GM12891 (cell line): ENCODE data around the gene RFWD3. TPM values are rescaled to one million over a fixed set of nuclear protein-coding genes. Genes with fewer than 3 reads are reported as not detected.
A peak's percentile ranks its signal among the peaks of the same experiment; 100 is the strongest.

Source experiments
- DNase-seq: peaks from one replicate; pipeline ENCODE4 v3.0.0; 2011; ENCODE audit warnings: low spot score; ENCODE audit not compliant: insufficient read length
- FAIRE-seq: peaks from 2 replicates; lab custom pipeline; 2011; peaks lifted over from hg19 to GRCh38; lab: Jason Lieb, UNC
- PAX5 ChIP-seq: IDR thresholded peaks from 2 replicates; pipeline ENCODE4 v1.6.1; 2011; ENCODE audit warnings: low read length, moderate library complexity, mild to moderate bottlenecking; ENCODE audit not compliant: insufficient read depth, severe bottlenecking
- POLR2A ChIP-seq: IDR thresholded peaks from 2 replicates; pipeline ENCODE4 v1.6.1; 2011; ENCODE audit warnings: low read depth, low read length, control low read depth
- POLR2AphosphoS5 ChIP-seq: IDR thresholded peaks from 2 replicates; pipeline ENCODE4 v1.6.1; 2011; ENCODE audit warnings: low read depth, low read length, control low read depth
- POU2F2 ChIP-seq: IDR thresholded peaks from 2 replicates; pipeline ENCODE4 v1.6.1; 2011; ENCODE audit warnings: low read depth, mild to moderate bottlenecking, control low read depth, low read length, moderate library complexity
- SPI1 ChIP-seq: IDR thresholded peaks from 2 replicates; pipeline ENCODE4 v1.6.1; 2011; ENCODE audit warnings: low read depth, low read length, control low read depth
- TAF1 ChIP-seq: IDR thresholded peaks from 2 replicates; pipeline ENCODE4 v1.6.1; 2011; ENCODE audit warnings: low read depth, low read length, control low read depth
- polyA plus RNA-seq: library from polyadenylated mRNA; unstranded; fragments of >200 nt; gene quantifications from one replicate; pipeline ENCODE4 v1.2.1, GENCODE V29; 2012; ENCODE audit warnings: low read depth, missing spikeins, inconsistent platforms; ENCODE audit not compliant: missing spikeins

Gene RFWD3, protein sequence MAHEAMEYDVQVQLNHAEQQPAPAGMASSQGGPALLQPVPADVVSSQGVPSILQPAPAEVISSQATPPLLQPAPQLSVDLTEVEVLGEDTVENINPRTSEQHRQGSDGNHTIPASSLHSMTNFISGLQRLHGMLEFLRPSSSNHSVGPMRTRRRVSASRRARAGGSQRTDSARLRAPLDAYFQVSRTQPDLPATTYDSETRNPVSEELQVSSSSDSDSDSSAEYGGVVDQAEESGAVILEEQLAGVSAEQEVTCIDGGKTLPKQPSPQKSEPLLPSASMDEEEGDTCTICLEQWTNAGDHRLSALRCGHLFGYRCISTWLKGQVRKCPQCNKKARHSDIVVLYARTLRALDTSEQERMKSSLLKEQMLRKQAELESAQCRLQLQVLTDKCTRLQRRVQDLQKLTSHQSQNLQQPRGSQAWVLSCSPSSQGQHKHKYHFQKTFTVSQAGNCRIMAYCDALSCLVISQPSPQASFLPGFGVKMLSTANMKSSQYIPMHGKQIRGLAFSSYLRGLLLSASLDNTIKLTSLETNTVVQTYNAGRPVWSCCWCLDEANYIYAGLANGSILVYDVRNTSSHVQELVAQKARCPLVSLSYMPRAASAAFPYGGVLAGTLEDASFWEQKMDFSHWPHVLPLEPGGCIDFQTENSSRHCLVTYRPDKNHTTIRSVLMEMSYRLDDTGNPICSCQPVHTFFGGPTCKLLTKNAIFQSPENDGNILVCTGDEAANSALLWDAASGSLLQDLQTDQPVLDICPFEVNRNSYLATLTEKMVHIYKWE
- polyA plus RNA-seq: 23.3 TPM

DNA sequence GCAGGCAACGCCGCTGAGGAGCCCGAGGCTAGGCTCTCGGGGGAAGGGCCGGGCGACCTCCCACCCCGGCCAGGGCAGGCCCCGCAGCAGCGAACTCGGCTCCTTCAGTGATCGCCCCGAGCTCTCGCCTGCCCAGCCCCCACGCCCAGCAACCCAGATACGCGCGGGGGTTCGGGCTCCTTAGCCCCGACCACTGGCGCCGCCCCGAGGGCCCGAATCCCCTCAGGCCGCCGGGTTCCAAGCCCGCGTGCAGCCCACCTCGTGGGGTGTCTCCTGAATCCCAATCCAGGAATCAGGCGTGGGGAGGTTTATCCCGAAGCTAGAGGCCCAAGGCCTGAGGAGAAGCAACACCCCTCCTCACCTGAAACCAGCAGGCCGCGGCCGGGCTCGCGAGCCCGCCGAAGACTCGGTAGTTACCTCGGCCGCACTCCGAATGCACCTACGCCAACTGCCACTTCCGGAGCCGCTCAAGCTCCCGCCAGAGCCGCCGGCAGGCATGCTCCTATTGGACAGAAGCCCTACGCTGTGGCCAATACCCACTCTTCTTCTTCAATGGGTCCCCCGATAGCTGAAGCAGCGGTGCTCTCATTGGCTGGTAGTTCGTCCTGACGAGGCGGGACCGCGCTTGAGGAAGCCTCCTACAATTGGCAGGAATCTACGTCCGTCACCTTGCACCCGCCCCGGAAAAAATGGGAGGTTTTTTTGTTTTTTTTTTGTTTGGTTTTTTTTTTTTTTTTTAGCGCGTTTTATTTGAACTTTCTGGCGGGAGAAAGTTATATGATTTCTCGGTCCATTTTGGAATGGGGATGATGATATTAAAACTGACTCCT, at the start of gene RFWD3:
RFWD3 (minus strand) TSS at position 453 of the 830 bp plus-strand sequence. CDS start 5,428 bp downstream, outside the sequence.
- no peak for TF ChIP-seq SPI1
- no peak for TF ChIP-seq PAX5
- TF ChIP-seq POU2F2: peak; percentile 61; the same call in 1 of the 2 replicates
- TF ChIP-seq POLR2AphosphoS5: peak; percentile 96
- TF ChIP-seq TAF1: peak; percentile 96
- peak; percentile 95 for TF ChIP-seq POLR2A
- FAIRE-seq: peak; percentile 97
- DNase-seq: peak; percentile 98

DNA sequence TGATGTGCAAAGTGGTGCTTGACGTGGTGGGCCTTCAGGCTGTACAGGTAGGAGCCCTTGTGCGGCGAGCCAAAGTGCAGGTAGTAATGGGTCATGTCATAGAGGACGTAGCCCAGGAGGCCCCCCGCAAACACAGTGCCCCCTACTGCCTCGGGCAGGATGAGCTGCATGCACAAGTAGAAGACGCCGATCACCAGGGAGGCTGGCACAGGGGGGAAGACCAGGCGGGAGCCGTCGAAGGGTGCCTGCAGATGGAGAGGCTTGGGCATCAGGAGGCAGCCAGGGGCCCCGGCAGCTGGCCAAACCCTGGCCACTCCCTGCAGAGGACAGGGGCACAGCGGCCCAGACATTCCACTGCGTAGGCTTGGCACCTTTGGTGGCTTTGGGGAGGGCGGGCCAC, 49.7 kb upstream of the RFWD3 start:
- no peak for DNase-seq
- FAIRE-seq: no peak
- TF ChIP-seq SPI1: no peak
- no peak for TF ChIP-seq PAX5
- no peak for TF ChIP-seq TAF1
- TF ChIP-seq POU2F2: no peak
- TF ChIP-seq POLR2A: no peak
- no peak for TF ChIP-seq POLR2AphosphoS5

DNA sequence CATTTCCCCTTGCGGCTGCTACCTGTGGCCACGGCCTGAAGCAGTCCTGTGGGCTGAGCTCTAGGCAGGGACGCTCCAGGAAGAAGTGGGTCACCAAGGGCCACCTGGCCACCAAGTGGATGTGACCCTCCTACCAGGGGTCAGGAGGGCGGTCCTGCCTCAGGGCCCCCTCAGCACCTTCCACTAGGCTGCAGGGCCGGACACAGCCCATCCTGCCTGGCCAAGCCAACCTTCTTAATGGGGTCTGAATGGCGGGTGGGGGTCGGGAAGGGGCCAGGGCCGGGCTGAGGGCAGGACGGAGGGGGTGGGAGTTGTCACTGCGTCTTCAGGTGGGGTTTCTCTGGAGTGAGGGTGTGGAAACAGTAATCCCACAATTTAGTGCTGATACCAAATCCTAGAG, 47.2 kb upstream of the RFWD3 start:
- no peak for DNase-seq
- FAIRE-seq: no peak
- no peak for TF ChIP-seq POLR2AphosphoS5

DNA sequence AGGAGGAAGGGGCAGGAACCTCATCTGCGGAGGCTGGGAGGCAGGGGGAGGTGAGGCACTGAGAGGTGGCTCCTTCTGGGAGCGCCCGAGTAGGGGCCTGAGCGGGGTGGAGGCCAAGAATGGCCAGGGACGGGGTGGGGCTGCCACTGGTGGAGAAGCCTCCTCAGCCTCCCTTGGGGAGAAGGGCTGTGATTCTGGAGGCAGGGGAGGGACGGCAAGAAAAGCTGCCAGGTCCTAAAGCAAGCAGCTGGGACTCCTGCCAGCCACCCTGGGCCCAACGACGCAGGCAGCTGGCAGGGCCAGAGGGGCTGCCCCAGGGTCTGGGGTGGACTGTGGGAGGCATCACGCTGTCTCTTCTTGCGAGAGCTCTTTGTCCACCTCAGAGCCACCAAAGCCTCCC, 46.6 kb upstream of the RFWD3 start:
- FAIRE-seq: no peak
- DNase-seq: no peak
- TF ChIP-seq SPI1: no peak
- no peak for TF ChIP-seq POLR2AphosphoS5
- no peak for TF ChIP-seq TAF1
- TF ChIP-seq POLR2A: no peak
- TF ChIP-seq POU2F2: no peak
- no peak for TF ChIP-seq PAX5

DNA sequence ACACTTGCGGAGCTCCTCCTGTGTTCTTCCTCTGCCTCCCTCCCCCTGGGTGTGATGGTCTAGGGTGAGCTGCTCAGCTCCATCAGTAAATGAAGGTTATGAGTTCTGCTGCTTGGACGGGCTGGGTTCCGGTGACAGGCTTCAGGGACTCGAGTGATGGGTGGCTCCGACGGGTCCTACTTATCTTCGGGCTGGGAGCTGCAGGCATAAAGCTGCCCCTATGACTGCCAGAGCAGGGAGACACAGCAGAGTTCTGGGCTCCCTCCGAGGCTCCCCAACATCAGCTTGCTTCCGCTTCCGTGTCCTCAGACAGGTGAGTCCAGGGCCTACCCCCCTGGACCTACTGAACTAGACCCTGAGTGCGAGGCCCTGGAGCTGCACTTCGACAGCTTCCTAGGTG, 45.3 kb upstream of the RFWD3 start:
- FAIRE-seq: no peak
- no peak for TF ChIP-seq SPI1
- TF ChIP-seq TAF1: no peak
- no peak for TF ChIP-seq POLR2AphosphoS5
- TF ChIP-seq POU2F2: no peak
- TF ChIP-seq PAX5: no peak
- no peak for TF ChIP-seq POLR2A
- DNase-seq: no peak

DNA sequence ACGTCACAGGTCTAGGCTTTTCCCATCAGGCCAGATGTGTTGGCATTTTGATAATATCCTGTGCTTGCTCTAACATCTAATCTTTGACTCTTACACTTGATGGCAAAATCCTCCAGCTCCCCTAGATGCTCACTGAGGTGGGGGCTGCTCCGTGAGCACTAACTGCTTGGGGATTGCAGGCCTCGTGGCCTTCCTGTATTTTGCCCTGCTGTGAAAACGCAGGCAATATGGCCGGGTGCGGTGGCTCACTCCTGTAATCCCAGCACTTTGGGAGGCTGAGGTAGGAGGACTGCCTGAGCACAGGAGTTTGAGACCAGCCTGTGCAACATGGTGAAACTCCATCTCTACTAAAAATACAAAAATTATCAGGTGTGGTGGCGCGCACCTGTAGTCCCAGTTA, 43.7 kb upstream of the RFWD3 start:
- DNase-seq: no peak
- no peak for FAIRE-seq
- TF ChIP-seq PAX5: no peak

DNA sequence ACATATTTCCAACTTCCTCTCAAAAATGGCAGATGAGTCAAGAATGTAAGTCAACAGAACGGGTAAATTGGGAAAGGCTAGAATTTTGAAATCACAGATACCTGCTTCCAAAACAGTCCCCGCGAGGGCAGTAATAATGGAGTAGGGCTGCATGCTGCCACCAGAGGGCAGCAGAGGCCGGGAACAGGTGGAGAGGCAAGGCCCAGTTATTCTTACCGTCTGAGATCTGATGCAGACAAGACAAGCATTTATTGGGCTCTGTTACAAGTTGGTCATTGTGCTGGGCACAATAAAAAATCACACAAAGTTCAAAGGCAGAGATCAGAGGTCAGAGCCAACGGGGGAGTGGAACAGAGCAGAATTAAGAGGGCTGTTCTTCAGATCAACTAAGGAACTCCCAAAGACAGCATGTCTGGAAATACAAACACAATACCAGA, 42.8 kb upstream of the RFWD3 start:
- TF ChIP-seq TAF1: no peak
- TF ChIP-seq POU2F2: no peak
- TF ChIP-seq SPI1: no peak
- TF ChIP-seq POLR2AphosphoS5: no peak
- no peak for TF ChIP-seq PAX5
- TF ChIP-seq POLR2A: no peak
- peak; percentile 94 for FAIRE-seq
- peak; percentile 59 for DNase-seq

DNA sequence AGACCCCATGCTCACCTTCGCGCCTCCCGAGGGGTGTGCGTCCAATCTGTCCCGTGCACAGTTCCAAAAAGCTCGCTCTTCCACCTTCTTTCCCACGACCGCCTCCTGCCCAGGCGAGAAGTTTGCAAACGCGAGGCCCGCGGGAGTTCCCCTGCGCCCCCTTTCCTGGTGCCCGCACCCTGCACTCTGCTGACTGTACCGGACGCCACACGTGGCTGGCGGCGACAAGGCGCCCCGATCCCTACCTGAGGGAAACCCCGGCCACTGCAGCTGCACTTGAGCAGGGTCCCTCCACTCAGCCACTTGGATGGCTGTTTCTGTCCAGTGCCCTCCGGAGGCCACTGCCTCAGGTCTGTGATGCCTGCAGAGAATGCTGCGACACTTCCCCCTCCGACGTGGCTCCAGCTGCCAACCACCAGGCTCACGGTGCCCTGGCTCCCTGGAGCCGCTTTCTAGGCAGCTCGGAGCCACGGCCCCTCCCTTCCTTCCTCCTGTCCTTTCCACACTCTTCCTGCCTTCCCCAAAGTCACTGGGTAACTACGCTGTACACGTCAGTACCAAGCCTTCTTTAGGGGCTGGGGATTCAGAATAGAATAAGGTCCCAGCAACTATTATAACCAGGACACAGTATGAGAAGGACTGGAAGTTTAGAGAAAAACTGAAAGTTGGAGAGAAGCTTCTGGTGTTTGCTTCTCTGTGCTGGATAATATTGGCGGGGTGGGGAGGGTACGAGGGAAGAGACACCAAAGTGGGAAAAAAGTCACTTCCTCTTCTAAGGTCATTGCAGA, 34.0 kb upstream of the RFWD3 start, which contains the start of gene MLKL:
MLKL (minus strand) TSS at position 425 of the 788 bp plus-strand sequence. CDS start 5,105 bp downstream, outside the sequence.
- peak; percentile 41 for FAIRE-seq
- no peak for DNase-seq

More for the DNA sequence above, 34.0 kb upstream of the RFWD3 start, which contains the start of gene MLKL:
- TF ChIP-seq POLR2A: peak; percentile 54
- peak; percentile 91 for TF ChIP-seq SPI1
- no peak for TF ChIP-seq PAX5
